OCI-LY3 (cell line): ENCODE data around the gene SPOCK1.

ENCODE experiments used
- H2AFZ ChIP-seq: fragments of 200-600, 300-600 bp; shearing (Covaris generic); 2 replicates; pipeline ENCODE4 v1.6.0; 2014; ENCODE audit warnings: antibody characterized with exemption, low read depth, low read length
- H3K27ac ChIP-seq: fragments of 200-600, 300-600 bp; sonication (generic); 2 replicates; pipeline ENCODE4 v1.5.1; 2014; ENCODE audit warnings: mild to moderate bottlenecking, low read length, moderate library complexity, mixed read lengths
- H3K27me3 ChIP-seq: fragments of 200-600, 300-600 bp; sonication (generic); 2 replicates; pipeline ENCODE4 v1.6.1; 2014; ENCODE audit warnings: low read depth, low read length, mixed read lengths
- H3K36me3 ChIP-seq: fragments of 200-600, 300-600 bp; sonication (generic); replicated peaks from 2 replicates; pipeline ENCODE3; 2014; ENCODE audit warnings: low read depth, low read length, mixed read lengths
- H3K4me1 ChIP-seq: fragments of 300-600, 200-600 bp; sonication (generic); 2 replicates; pipeline ENCODE4 v1.6.1; 2014; ENCODE audit warnings: low read length, mixed read lengths
- H3K4me2 ChIP-seq: fragments of 200-600, 300-600 bp; sonication (generic); 2 replicates; pipeline ENCODE4 v1.6.1; 2014; ENCODE audit warnings: low read length, mixed read lengths
- H3K4me3 ChIP-seq: fragments of 300-600, 200-600 bp; sonication (generic); 2 replicates; pipeline ENCODE4 v1.5.1; 2014; ENCODE audit warnings: antibody characterized with exemption, mild to moderate bottlenecking, low read length, moderate library complexity
- H3K79me2 ChIP-seq: fragments of 300-600, 200-600 bp; shearing (Covaris generic); 2 replicates; pipeline ENCODE4 v1.6.1; 2014; ENCODE audit warnings: mild to moderate bottlenecking, low read length, mixed read lengths
- H3K9ac ChIP-seq: fragments of 300-600, 200-600 bp; shearing (Covaris generic); 2 replicates; pipeline ENCODE4 v1.6.0; 2014; ENCODE audit warnings: mild to moderate bottlenecking, low read length, moderate library complexity
- H3K9me3 ChIP-seq: fragments of 200-600, 300-600 bp; shearing (Covaris generic); 2 replicates; pipeline ENCODE4 v1.6.1; 2014; ENCODE audit warnings: low read length, mixed read lengths; ENCODE audit not compliant: insufficient read depth
- H4K20me1 ChIP-seq: fragments of 200-600, 300-600 bp; sonication (generic); 2 replicates; pipeline ENCODE4 v1.6.1; 2016; ENCODE audit warnings: low read length, mixed read lengths; ENCODE audit not compliant: insufficient read depth
- CTCF ChIP-seq: fragments of 200-600, 300-600 bp; sonication (generic); IDR thresholded peaks from 2 replicates; pipeline ENCODE4 v1.5.1; 2014; ENCODE audit warnings: antibody characterized with exemption, low read length, low read depth
- EZH2phosphoT487 ChIP-seq: fragments of 200-600 bp; shearing (Covaris generic); IDR thresholded peaks from 2 replicates; pipeline ENCODE4 v1.6.1; 2018; ENCODE audit warnings: antibody characterized with exemption, mixed run types, low read depth

SPOCK1 gene

GRCh38 chr5:137205231-137206027 lies 293.7 kb downstream of the SPOCK1 start:
- Histone ChIP-seq H4K20me1 (no peaks in the 10 kb centered on the region), H3K9ac (no peak overlapping the region), H2AFZ (no peak overlapping the region), H3K9me3 (no peaks in the 10 kb centered on the region), H3K4me2 (no peak overlapping the region), H3K36me3 (no peaks in the 10 kb centered on the region), H3K4me3 (no peak overlapping the region), H3K27me3 (no peaks in the 10 kb centered on the region), H3K79me2 (no peaks in the 10 kb centered on the region), H3K4me1 (no peaks in the 10 kb centered on the region), H3K27ac (no peak overlapping the region)
- TF ChIP-seq EZH2phosphoT487, result no peak
- no peak for TF ChIP-seq CTCF

- Histone ChIP-seq H3K27ac (no peak overlapping the region), H3K36me3 (no peaks in the 10 kb centered on the region), H3K9me3 (no peaks in the 10 kb centered on the region), H3K4me2 (no peak overlapping the region), H3K9ac (no peak overlapping the region), H4K20me1 (no peaks in the 10 kb centered on the region), H3K79me2 (no peaks in the 10 kb centered on the region), H3K27me3 (no peaks in the 10 kb centered on the region), H2AFZ (no peak overlapping the region), H3K4me3 (no peak overlapping the region), H3K4me1 (no peaks in the 10 kb centered on the region)
- no peak for TF ChIP-seq CTCF
- TF ChIP-seq EZH2phosphoT487, result no peak
Measured at GRCh38 chr5:137203011-137203632, 296.0 kb downstream of the SPOCK1 start.

- Histone ChIP-seq H3K9me3 (no peaks in the 10 kb centered on the region), H3K4me1 (no peaks in the 10 kb centered on the region), H3K4me3 (no peak overlapping the region), H3K36me3 (no peaks in the 10 kb centered on the region), H3K4me2 (no peak overlapping the region), H3K79me2 (no peaks in the 10 kb centered on the region), H4K20me1 (no peaks in the 10 kb centered on the region), H2AFZ (no peak overlapping the region), H3K27me3 (no peaks in the 10 kb centered on the region), H3K9ac (no peak overlapping the region), H3K27ac (no peak overlapping the region)
- TF ChIP-seq EZH2phosphoT487, result no peak
- TF ChIP-seq CTCF, result no peak
Measured at GRCh38 chr5:137201876-137202275, 297.2 kb downstream of the SPOCK1 start.

GRCh38 chr5:137200906-137201700 lies 298.0 kb downstream of the SPOCK1 start:
- H3K9ac ChIP-seq, result no peak overlapping the region
- H3K27ac ChIP-seq, result no peak overlapping the region
- H2AFZ ChIP-seq, result no peak overlapping the region
- TF ChIP-seq CTCF (no peak), EZH2phosphoT487 (no peak)
- no peak overlapping the region for H3K4me3 ChIP-seq
- no peaks in the 10 kb centered on the region for H3K36me3 ChIP-seq
- no peaks in the 10 kb centered on the region for H3K4me1 ChIP-seq
- no peaks in the 10 kb centered on the region for H4K20me1 ChIP-seq
- H3K4me2 ChIP-seq, result no peak overlapping the region
- no peaks in the 10 kb centered on the region for H3K27me3 ChIP-seq
- H3K79me2 ChIP-seq, result no peaks in the 10 kb centered on the region
- no peaks in the 10 kb centered on the region for H3K9me3 ChIP-seq
